Activated CD8-positive, alpha-beta T cell treated with anti-CD3 and anti-CD28 coated beads, Interleukin-2, amount 10 ng/mL, durations not matched to agents 7 days and 5 days (primary cell): ENCODE results near the gene TPSD1. TPM values are rescaled to one million over a fixed set of nuclear protein-coding genes. Genes with fewer than 3 reads are reported as not detected.
"Not testable (repeated sequence)": the region's sequence is repeated elsewhere in the genome, so short reads cannot be mapped to it uniquely, and the experiment has no call there.

Experiments used
- ATAC-seq: fragments of 150-1000 bp; cut with Tn5 transposase; one replicate; pipeline ENCODE4 v1.10.0; 2021; ENCODE audit warnings: moderate library complexity
- CTCF ChIA-PET: fragments of 350-600 bp; sonication (Branson Sonifier 250); formaldehyde crosslinking; loops from one replicate; lab custom pipeline; 2021; ENCODE audit warnings: antibody characterized with exemption; lab: Charles Lee
- POLR2A ChIA-PET: fragments of 350-600 bp; sonication (Branson Sonifier 250); formaldehyde crosslinking; loops from one replicate; lab custom pipeline; 2021; ENCODE audit warnings: antibody characterized with exemption; lab: Charles Lee
- DNase-seq: peaks from one replicate; pipeline ENCODE4 v3.0.0-alpha.2; 2020
- H3K27ac Mint-ChIP-seq: one replicate; pipeline ENCODE4 v1.8.0; 2021; ENCODE audit warnings: mild to moderate bottlenecking, mixed read lengths
- H3K27me3 Mint-ChIP-seq: one replicate; pipeline ENCODE4 v1.8.0; 2021; ENCODE audit warnings: low read depth, mixed read lengths
- H3K36me3 Mint-ChIP-seq: one replicate; pipeline ENCODE4 v1.8.0; 2021; ENCODE audit warnings: low read depth, mixed read lengths
- H3K4me1 Mint-ChIP-seq: one replicate; pipeline ENCODE4 v1.8.0; 2021; ENCODE audit warnings: low read depth, mixed read lengths
- H3K4me3 Mint-ChIP-seq: one replicate; pipeline ENCODE4 v1.8.0; 2021; ENCODE audit warnings: mild to moderate bottlenecking, mixed read lengths
- H3K9me3 Mint-ChIP-seq: one replicate; pipeline ENCODE4 v1.8.0; 2022; ENCODE audit warnings: mixed read lengths; ENCODE audit not compliant: insufficient read depth
- total RNA-seq, 2 experiments: library from RNA; stranded (reverse); gene quantifications; one replicate each; pipeline ENCODE4 v1.2.3, GENCODE V29; 2021

The TPSD1 gene
- total RNA-seq, 2 experiments from 2014 or later: not detected

- ATAC-seq, POLR2A ChIA-PET, H3K27ac Mint-ChIP-seq, CTCF ChIA-PET, H3K9me3 Mint-ChIP-seq, H3K4me3 Mint-ChIP-seq, H3K4me1 Mint-ChIP-seq, DNase-seq, H3K36me3 Mint-ChIP-seq: not testable (repeated sequence)
- peaks cover 28% of the 10 kb centered on the region for H3K27me3 Mint-ChIP-seq
Measured at GRCh38 chr16:1292808-1293207, 36.9 kb downstream of the TPSD1 start.

- peaks cover 27% of the 10 kb centered on the region for H3K27me3 Mint-ChIP-seq
- H3K4me3 Mint-ChIP-seq: no peak overlapping the region
- no peaks in the 10 kb centered on the region for H3K9me3 Mint-ChIP-seq
- H3K4me1 Mint-ChIP-seq: peaks cover 6% of the 10 kb centered on the region
- CTCF ChIA-PET: no interaction called here
- ATAC-seq (no peak), DNase-seq (no peak)
- H3K36me3 Mint-ChIP-seq: no peaks in the 10 kb centered on the region
- H3K27ac Mint-ChIP-seq: no peak overlapping the region
- POLR2A ChIA-PET: no interaction called here
Measured at GRCh38 chr16:1293921-1294656, 38.2 kb downstream of the TPSD1 start.

- Mint-ChIP-seq H3K4me1 (peaks cover 6% of the 10 kb centered on the region), H3K27me3 (peaks cover 17% of the 10 kb centered on the region), H3K36me3 (no peaks in the 10 kb centered on the region), H3K9me3 (no peaks in the 10 kb centered on the region), H3K27ac (no peak overlapping the region), H3K4me3 (no peak overlapping the region)
- CTCF ChIA-PET: no interaction called here
- POLR2A ChIA-PET: no interaction called here
- no peak for DNase-seq
- no peak for ATAC-seq
Measured at GRCh38 chr16:1295465-1295864, 39.6 kb downstream of the TPSD1 start.

GRCh38 chr16:1296688-1297017, 40.8 kb downstream of the TPSD1 start:
- ATAC-seq: not testable (repeated sequence)

GRCh38 chr16:1297018-1297696, 41.3 kb downstream of the TPSD1 start:
- Mint-ChIP-seq H3K27ac (no peak overlapping the region), H3K4me1 (peaks cover 12% of the 10 kb centered on the region), H3K9me3 (no peaks in the 10 kb centered on the region), H3K36me3 (no peaks in the 10 kb centered on the region), H3K27me3 (peaks cover 6% of the 10 kb centered on the region), H3K4me3 (no peak overlapping the region)
- ChIA-PET CTCF (no interaction called here), POLR2A (no interaction called here)
- ATAC-seq (no peak), DNase-seq (peak; percentile 24)

More at GRCh38 chr16:1296688-1297017, 40.8 kb downstream of the TPSD1 start:
- H3K4me1 Mint-ChIP-seq, H3K4me3 Mint-ChIP-seq, H3K27me3 Mint-ChIP-seq, POLR2A ChIA-PET, CTCF ChIA-PET, H3K36me3 Mint-ChIP-seq, H3K9me3 Mint-ChIP-seq, H3K27ac Mint-ChIP-seq, DNase-seq: not testable (repeated sequence)

- POLR2A ChIA-PET: no interaction called here
- Mint-ChIP-seq H3K27ac (no peak overlapping the region), H3K4me1 (peaks cover 15% of the 10 kb centered on the region), H3K36me3 (no peaks in the 10 kb centered on the region), H3K9me3 (no peaks in the 10 kb centered on the region), H3K27me3 (peaks cover 6% of the 10 kb centered on the region), H3K4me3 (no peak overlapping the region)
- no peak for DNase-seq
- no peak for ATAC-seq
- CTCF ChIA-PET: no interaction called here
Measured at GRCh38 chr16:1298406-1298805, 42.5 kb downstream of the TPSD1 start.

- no peak for ATAC-seq
- ChIA-PET POLR2A (interaction anchor here (0.7 kb wide), 1 partner anchor 121 kb away, joined by 3 read pairs; the partner anchor contains the start of gene UQCC4), CTCF (no interaction called here)
- Mint-ChIP-seq H3K36me3 (no peaks in the 10 kb centered on the region), H3K27ac (no peak overlapping the region), H3K4me3 (no peak overlapping the region), H3K27me3 (peaks cover 4% of the 10 kb centered on the region), H3K9me3 (no peaks in the 10 kb centered on the region), H3K4me1 (peaks cover 22% of the 10 kb centered on the region)
- DNase-seq: no peak
Measured at GRCh38 chr16:1299012-1299867, 43.4 kb downstream of the TPSD1 start.

- peaks cover 28% of the 10 kb centered on the region for H3K4me1 Mint-ChIP-seq
- DNase-seq: no peak
- ATAC-seq: no peak
- no peaks in the 10 kb centered on the region for H3K36me3 Mint-ChIP-seq
- H3K27me3 Mint-ChIP-seq: peaks cover 2% of the 10 kb centered on the region
- no peak overlapping the region for H3K27ac Mint-ChIP-seq
- POLR2A ChIA-PET: interaction anchor here (1.1 kb wide), 1 partner anchor 9 kb away, joined by 3 read pairs; no protein-coding TSS in a partner anchor
- H3K4me3 Mint-ChIP-seq: no peak overlapping the region
- CTCF ChIA-PET: interaction anchor here (1.1 to 1.5 kb wide), 2 partner anchors 9 to 43 kb away, joined by 4 to 7 read pairs; no protein-coding TSS in a partner anchor
- H3K9me3 Mint-ChIP-seq: no peaks in the 10 kb centered on the region
Measured at GRCh38 chr16:1299868-1300203, 44.0 kb downstream of the TPSD1 start.

GRCh38 chr16:1300664-1301476, 45.0 kb downstream of the TPSD1 start:
- POLR2A ChIA-PET: interaction anchor here (1.1 kb wide), 1 partner anchor 8 kb away, joined by 3 read pairs; no protein-coding TSS in a partner anchor
- H3K4me1 Mint-ChIP-seq: peaks cover 34% of the 10 kb centered on the region
- H3K36me3 Mint-ChIP-seq: no peaks in the 10 kb centered on the region
- no peak overlapping the region for H3K4me3 Mint-ChIP-seq
- peak; percentile 90 for ATAC-seq
- CTCF ChIA-PET: interaction anchor here (1.0 to 1.5 kb wide), 4 partner anchors 10 to 42 kb away, joined by 3 to 7 read pairs (median 4); no protein-coding TSS in a partner anchor
- no peak overlapping the region for H3K27ac Mint-ChIP-seq
- H3K9me3 Mint-ChIP-seq: no peaks in the 10 kb centered on the region
- peaks cover 2% of the 10 kb centered on the region for H3K27me3 Mint-ChIP-seq
- peak; percentile 80 for DNase-seq

- ChIA-PET POLR2A (no interaction called here), CTCF (interaction anchor here (1.0 to 1.5 kb wide), 2 partner anchors 11 to 14 kb away, joined by 3 to 7 read pairs; no protein-coding TSS in a partner anchor)
- Mint-ChIP-seq H3K4me3 (peak overlapping the region; percentile 4), H3K9me3 (no peaks in the 10 kb centered on the region), H3K4me1 (peaks cover 41% of the 10 kb centered on the region), H3K27ac (no peak overlapping the region), H3K36me3 (no peaks in the 10 kb centered on the region), H3K27me3 (peaks cover 2% of the 10 kb centered on the region)
- no peak for DNase-seq
- ATAC-seq: no peak
Measured at GRCh38 chr16:1301562-1301961, 45.7 kb downstream of the TPSD1 start.

- ChIA-PET POLR2A (interaction anchor here (0.6 kb wide), 2 partner anchors 115 to 306 kb away, joined by 3 to 4 read pairs; partner anchors contain the start of genes CRAMP1, IFT140 and UQCC4), CTCF (no interaction called here)
- peak overlapping the region; percentile 86 for H3K27ac Mint-ChIP-seq
Measured at GRCh38 chr16:1305823-1306222, 50.0 kb downstream of the TPSD1 start.

More at GRCh38 chr16:1305823-1306222, 50.0 kb downstream of the TPSD1 start:
- Mint-ChIP-seq H3K27me3 (no peaks in the 10 kb centered on the region), H3K36me3 (peaks cover 8% of the 10 kb centered on the region), H3K4me3 (no peak overlapping the region), H3K9me3 (no peaks in the 10 kb centered on the region), H3K4me1 (peaks cover 47% of the 10 kb centered on the region)
- no peak for ATAC-seq
- DNase-seq: peak; percentile 38
